ENCODE results near the gene THBS3.
"Not testable (repeated sequence)": the region's sequence is repeated elsewhere in the genome, so short reads cannot be mapped to it uniquely, and the experiment has no call there.

The THBS3 gene

DNA sequence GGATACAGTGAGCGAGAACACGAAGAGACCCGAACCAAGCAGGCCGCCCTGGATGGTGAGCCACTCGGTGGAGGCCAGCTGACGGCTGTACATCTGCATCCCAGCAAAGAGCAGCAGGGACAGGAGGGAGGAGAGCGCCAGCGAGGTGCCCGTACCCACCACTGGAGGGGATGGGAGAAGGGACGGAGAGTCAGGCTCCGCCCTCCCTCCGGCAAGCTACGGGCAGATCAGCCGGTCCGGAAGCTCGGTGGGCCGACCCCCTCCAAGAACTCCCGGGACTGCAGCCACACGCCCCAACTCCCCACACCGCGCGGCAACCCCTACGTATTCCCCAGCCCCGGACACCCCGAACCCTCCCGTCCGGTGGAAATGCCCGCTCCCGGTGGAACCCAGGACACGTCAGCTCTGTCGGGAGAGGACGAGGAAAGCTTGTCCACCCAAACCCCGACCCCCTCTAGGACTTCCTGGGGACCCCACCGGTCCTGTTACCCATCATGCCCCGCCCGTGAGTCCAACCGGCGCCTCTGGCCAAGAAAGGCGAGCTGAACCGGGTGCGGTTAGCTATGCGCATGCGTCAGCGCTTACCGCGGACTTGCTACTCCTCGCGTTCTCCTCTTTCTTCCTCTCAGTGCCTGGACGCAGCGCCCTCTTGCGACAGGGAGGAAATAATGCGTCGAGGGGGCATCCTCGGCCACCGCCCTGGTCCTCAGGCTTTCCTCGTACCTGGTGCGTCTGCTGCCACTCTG, 34.8 kb downstream of the THBS3 start, which contains the start of gene KRTCAP2:
Gene KRTCAP2 (minus strand): TSS at position 573 of the 746 bp plus-strand sequence. CDS start 80 bp downstream, at position 493.
- peak; percentile 97 for DNase-seq

DNA sequence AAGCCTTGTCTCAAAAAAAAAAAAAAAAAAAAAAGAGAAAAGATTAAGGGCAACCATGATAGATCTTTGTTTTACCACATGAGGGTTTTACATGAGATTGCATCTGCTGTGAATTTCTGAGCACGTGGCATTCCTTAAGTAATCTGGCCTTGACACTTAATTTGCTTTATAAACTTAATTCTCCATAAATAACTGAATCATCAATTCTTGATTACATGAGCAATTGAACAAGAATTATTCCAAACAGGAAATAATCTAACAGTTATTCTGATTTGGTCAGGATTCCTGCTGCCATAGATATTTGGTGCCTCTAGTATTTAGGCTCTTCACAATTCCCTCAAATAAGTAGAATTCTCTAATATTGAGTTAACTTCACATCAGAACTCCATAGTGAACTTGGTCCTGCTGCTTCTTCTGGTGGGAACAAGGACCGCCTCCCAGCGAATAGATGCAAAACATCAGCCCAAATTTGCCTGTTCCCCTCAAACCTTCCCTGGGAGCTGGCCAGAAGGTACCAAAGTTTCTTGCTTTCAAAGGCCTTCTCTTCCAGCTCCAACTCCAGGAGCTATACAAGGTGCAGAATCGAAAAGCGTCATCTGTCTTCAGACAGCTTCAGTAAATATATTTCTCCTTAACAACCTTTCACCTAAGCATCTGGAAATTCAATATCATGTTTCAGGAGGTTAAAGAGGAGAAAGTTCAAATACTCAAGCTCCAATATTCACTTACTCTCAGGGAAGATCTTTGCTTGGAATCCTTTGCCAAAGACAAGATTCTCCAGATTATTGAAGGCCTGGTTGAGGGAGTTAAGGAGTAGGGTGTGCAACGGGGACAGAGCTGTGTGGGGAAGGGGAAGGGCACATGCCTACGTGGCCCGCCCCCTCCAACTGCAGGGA, 35.6 kb downstream of the THBS3 start:
- no peak for DNase-seq

DNA sequence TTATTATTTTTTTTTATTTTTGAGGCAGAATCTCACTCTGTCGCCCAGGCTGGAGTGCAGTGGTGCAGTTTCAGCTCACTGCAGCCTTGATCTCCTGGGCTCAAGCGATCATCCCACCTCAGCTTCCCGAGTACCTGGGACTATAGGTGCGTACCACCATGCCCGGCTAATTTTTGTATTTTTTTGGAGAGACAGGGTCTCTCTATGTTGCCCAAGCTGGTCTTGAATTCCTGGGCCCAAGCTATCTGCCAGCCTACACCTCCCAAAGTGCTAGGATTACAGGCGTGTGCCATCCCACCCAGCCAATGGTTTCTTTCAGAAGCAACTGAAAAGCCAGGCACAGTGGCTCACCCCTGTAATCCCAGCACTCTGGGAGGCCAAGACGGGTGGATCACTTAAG, 36.9 kb downstream of the THBS3 start:
- DNase-seq: no peak

DNA sequence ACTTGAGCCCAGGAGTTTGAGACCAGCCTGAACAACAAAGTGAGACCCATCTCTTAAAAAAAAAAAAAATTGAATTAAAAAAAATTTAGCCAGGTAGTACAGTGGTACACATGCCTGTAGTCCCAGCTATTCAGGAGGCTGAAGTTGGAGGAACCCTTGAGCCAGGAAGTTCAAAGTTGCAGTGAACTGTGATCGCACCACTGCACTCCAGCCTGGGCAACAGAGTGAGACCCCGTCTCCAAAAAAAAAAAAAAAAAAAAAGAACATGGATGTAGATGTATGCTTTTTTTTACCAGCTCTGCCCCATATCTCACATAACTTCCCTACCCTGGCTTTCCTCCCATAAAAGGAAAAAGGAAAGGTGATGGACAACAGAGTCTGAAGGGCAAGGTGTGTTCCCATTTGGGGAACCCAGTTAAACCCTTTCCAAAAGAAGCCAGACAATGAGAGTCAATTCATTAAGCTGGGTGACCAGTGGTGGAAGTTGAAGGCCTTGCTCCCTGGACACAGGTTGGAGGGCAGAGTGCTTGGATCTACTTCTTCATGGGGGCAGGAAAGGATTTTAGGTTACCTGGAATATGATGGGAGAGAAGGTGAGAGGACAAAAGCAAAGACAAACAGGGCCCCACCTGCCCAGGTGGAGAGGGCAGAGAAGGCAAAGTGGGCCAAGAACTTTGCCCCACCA, 37.5 kb downstream of the THBS3 start:
- no peak for DNase-seq

DNA sequence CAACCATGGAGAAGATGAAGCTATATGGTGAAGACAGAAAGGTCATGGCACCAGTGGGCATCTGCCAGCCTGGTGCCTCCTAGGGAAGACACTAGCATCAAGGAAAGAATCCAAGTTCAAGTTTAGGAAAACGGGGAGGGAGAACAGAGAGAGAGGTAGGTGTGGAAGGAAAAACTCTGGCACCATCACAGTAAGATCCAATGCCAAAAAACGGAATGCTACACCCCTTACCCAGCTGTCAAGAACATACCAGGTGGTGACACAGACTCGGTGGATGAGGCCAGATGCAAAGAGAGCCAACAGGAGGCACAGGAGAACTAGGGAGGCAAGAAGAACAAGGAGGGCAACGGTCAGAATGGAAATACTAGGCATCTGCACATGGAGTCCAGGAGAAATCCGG, 38.2 kb downstream of the THBS3 start:
- DNase-seq: no peak

DNA sequence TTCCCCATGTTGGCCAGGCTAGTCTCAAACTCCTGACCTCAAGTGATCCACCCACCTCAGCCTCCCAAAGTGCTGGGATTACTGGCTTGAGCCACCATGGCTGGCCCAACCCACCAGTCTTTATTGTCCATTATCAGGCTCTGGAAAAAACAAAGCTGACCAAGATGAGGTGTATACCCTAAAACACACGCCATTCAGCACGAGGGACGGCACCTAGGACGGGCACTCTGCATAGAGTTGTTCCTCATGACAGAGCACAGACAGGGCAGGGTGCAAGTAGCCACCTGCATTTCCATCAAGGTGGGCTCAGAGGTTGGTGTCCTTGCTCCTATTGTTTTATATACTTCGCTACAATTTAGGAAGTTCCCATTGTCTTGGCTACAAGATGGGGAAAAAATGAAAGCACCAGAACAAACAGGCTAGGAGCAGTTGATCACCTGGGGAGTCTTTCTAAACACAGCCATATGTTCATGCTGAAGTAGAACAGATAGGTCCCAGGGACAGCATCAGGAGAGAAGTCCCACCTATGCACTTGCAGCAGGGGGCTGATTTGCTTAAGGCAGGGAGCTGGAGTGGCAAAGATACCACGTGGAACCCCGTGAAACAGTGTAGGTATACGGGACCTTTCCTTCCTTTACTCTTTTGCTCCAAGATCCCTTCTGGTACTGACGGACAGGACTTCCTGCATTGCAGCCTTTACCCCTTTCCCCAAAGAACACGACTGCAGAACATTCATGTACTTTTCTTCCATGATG, 39.1 kb downstream of the THBS3 start:
- DNase-seq: no peak

DNA sequence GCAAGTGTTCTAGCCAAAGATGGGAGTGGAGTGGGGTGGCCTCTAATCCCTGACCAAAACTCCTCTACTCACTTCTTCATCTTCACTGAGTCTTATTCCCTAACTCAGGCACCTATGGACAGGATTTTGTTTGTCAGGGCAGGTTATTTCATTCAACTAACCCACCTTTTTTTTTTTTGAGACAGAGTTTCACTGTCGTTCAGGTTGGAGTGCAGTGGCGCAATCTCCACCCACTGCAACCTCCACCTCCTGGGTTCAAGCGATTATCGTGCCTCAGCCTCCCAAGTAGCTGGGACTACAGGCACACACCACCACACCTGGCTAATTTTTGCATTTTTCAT, 39.6 kb downstream of the THBS3 start:
- DNase-seq: not testable (repeated sequence)

DNA sequence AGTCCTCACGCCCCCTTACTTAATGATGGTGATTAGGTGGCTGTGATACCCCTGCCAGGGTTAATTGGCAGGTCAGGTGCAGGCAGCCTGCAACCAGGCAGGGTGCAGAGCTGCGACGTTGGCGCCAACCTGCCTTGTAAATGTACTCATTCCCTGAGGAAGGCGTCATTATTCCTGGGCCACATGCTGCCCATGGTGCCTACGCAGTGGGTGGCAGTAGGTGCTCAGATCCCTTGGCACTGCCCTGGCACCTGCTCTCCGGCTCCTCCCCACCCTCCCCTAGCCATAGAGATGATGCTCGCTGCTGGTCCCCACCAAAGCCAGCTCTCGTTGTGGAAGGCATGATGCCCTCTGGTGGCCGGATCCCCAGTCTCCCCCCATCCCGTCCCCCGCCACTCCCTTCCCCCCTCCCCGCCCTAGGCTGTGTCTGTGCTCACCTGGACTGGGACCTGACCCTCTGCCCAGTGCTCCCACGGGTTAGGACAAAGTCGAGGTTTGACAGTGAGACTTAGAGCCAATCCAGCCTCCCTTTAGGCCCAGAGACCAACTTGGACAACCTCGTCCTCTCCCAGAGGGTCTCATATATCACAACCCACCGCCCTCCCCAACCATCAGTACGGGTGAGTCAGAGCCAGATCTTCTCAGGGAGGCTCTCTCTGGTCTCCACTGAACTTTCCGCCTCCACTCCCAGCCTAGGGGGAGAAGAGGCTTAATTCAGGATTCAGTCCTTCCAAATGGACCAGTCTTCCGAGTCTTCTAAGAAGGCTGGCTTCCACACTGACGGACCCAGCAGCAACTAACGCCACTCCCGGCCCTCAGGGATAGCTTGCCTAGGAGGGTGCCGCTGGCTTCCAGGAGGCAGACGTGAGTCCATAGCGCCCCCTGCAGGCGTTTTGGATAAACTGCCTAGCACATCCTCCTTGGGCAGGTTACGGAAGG, 40.3 kb downstream of the THBS3 start:
- peak; percentile 82 for DNase-seq

DNA sequence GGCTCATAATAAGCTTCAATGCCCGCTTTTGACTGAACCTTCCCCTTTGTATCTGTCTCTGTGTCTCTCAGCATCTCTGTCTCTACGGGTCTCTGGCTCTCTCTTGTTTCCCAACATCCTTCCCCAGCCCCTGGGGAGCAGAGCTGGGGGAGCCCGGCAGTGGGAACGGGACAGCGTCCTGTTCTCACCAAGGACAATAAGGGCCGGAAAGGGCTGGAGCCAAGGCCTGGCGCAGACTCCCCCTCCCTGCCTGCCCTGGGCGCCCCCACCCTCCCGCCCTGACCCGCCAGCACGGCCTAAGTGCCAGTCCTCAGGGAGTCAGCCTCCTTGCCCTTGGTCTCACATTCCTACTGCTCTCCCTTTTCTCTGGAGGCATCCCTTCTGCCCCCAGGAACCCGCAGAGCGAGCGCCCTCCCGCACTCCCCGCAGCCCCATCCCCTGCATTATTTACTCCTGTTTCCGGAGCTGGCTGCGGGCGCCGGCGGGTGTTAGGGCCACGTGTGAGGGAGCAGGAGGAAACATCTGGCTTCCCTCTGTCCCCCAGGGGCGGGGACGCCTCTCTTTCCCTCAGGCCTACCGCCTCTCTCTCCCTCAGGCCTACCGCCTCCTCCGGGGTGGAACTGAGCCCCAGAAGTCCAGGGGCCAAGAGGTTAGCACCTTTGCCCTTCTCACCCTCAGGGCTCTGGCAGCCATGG, 41.1 kb downstream of the THBS3 start:
- no peak for DNase-seq

DNA sequence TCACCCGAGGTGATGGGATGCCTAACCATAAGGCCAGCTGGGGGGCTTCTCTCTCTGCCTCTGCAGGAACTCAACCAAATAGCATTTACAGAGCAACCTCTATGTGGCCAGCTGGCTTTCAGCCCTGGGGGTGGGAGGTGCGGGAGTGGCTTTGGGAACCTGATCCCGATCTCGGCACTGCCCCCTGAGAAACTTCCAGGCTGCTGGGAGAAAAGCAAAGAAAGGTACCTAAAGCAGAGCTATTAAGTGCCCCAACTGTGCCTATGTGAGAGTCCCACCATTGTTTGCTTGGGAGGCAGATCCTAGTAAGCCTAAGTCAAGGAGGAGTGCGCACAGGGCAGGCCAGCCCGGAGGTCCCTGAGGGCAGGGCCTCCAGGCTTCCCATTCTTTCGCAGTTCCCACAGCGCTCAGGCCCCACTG, 41.6 kb downstream of the THBS3 start:
- no peak for DNase-seq

DNA sequence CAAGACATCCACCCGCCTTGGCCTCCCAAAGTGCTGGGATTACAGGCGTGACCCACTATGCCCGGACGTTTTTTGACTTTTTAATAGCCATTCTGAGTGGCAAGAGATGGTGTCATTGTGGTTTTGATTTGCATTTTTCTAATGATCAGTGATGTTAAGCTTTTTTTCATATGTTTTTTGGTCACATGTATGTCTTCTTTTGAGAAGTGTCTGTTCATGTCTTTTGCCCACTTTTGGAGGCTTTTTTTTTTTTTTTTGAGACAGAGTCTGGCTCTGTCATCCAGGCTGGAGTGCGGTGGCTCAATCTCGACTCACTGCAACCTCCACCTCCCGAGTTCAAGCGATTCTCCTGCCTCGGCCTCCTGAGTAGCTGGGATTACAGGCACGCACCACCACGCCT, 43.1 kb downstream of the THBS3 start:
- not testable (repeated sequence) for DNase-seq

DNA sequence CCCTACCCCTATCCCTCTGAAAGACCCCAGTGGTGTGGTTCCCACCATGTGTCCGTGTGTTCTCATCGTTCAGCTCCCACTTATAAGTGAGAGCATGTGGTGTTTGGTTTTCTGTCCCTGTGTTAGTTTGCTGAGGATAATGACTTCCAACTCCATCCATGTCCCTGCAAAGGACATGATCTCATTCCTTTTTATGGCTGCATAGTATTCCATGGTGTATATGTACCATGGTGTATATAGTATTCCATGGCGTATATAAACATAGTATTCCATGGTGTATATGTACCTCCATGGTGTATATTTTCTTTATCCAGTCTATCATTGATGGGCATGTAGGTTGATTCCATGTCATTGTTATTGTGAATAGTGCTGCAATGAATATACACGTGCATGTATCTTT, 43.9 kb downstream of the THBS3 start:
- not testable (repeated sequence) for DNase-seq

DNA sequence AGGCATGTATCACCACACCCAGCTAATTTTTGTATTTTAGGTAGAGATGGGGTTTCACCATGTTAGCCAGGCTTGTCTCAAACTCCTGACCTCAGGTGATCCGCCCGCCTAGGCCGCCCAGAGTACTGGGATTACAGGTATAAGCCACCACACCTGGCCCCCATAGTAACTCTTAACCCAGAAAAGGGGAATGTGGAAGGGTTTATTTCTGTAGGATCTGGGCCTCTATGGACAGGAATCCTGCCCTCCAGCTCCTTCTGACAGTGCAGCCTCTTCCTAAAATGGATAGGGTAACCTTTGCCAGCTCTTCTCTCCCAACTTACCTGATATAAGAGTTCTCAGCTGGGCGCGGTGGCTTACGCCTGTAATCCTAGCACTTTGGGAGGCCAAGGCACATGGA, 45.1 kb downstream of the THBS3 start:
- DNase-seq: not testable (repeated sequence)

DNA sequence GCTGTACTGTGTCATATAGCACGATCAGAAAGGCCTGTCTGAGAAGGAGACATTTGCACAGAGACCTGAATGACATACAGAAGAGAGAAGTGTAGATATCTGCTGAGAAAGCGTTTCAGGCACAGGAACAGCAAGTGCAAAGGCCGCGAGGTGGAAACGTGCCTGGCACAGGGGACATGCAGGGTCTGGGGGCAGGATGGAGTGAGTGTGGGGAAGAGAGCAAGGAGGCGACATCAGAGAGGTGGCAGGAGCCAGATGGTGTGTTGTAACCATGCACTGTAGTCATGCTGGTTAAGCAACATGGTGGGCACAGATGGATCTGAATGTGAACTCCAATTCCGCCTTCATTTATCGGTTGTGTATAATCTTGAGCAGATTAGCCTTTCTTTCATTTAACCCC, 47.6 kb downstream of the THBS3 start:
- DNase-seq: no peak

DNA sequence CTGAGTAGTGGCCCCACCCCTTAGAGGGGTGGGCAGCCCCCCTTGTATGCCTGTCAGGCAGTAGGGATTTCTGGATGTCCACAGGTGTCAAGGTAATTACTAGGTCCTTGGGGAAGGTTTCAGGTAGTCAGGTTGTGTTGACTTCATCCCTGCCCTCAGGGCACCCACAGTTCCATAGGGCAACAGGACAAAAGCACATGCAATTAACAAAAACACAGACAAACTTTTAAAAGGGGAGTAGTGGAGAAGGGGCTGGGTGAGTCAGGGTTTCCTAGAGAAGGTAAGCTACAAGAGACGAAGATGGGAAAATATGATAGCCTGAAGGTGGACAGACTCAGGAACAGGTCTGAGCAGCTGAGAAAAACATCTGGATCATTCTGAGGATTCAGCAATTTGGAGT, 48.7 kb downstream of the THBS3 start:
- no peak for DNase-seq

DNA sequence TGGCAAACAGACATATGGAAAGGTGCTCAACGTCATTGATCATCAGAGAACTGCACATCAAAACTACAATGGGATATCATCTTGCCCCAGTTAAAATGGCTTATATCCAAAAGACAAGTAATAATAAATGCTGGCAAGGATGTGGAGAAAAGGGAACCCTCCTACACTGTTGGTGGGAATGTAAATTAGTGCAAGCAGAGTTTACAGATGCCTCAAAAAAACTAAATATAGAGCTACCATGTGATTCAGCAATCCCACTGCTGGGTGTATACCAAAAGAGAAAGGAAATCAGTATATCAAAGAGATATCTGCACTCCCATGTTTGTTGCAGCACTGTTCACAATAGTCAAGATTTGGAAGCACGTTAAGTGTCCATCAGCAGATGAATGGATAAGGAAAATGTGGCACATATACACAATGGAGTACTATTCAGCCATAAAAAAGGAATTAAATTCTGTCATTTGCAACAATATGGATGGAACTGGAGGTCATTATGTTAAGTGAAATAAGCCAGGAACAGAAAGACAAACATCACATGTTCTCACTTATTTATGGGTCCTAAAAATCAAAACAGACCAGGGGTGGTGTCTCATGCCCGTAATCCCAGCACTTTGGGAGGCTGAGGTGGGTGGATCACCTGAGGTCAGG, 51.6 kb downstream of the THBS3 start:
- not testable (repeated sequence) for DNase-seq

Data from fibroblast of skin of scalp (primary cell).